Measurements from ENCODE around the gene GNAT2.

DNA sequence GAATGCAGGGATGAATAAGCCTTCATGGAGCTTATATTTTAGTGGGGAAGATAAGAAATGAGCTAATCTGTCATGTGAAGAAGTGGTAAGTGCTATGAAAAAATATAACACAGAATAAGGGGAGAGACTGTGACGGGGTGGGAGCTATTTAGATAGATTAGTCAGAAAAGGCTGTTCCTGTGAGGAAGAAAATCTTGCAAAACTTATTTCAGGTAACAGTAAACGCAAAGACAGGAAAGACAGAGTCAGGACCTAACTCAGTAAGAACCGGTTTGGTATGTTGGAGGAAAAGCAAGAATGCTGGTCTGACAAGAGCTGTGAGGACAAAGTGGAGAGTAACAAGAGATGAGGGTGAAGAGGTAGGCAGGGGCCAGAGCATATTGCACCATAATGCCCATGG lies 49.0 kb downstream of the GNAT2 start:
- no peak for TF ChIP-seq POLR2AphosphoS5 (IDR thresholded peaks at IDR 0.05; ENCODE audit: low read depth, low read length)
- no peak for TF ChIP-seq POLR2A (IDR thresholded peaks at IDR 0.05; ENCODE audit: low read depth, low read length)
- TF ChIP-seq TAF1 (IDR thresholded peaks at IDR 0.05; ENCODE audit: borderline replicate concordance, low read depth, low read length), result no peak
